Vagina (tissue), 2 donors: ENCODE results near the gene ZIC1. TPM values are rescaled to one million over a fixed set of nuclear protein-coding genes. Genes with fewer than 3 reads are reported as not detected.

ENCODE experiments used
- DNase-seq, 2 donors: peaks; one replicate each; pipeline ENCODE4 v3.0.0-alpha.2; 2017; ENCODE audit errors: extremely low spot score in 2 of 2
- H3K27ac ChIP-seq: fragments of 200-600 bp; sonication (generic); one replicate; pipeline ENCODE4 v1.5.1; 2019
- H3K27me3 ChIP-seq: fragments of 200-600 bp; sonication (generic); one replicate; pipeline ENCODE4 v1.5.1; 2019
- H3K36me3 ChIP-seq, 2 donors: fragments of 200-600 bp; sonication (generic); one replicate each; pipeline ENCODE4 v1.5.1; 2017 to 2019
- H3K4me1 ChIP-seq: fragments of 200-600 bp; sonication (generic); one replicate; pipeline ENCODE4 v1.5.1; 2019
- H3K4me3 ChIP-seq, 2 donors: fragments of 200-600 bp; sonication (generic); 1 replicate in 1 of 2; 2 replicates in 1 of 2; pipeline ENCODE4 v1.5.1; 2016 to 2019
- H3K9me3 ChIP-seq: fragments of 200-600 bp; sonication (generic); one replicate; pipeline ENCODE4 v1.5.1; 2019
- POLR2A ChIP-seq, 2 donors: fragments of 450-650 bp; IDR thresholded peaks; one replicate each; pipeline ENCODE4 v1.6.1; 2017; ENCODE audit warnings: antibody characterized with exemption in 2 of 2, mild to moderate bottlenecking in 2 of 2, moderate library complexity in 2 of 2
- POLR2AphosphoS5 ChIP-seq, 2 donors: sonication (generic); formaldehyde crosslinking; IDR thresholded peaks; one replicate each; pipeline ENCODE4 v1.9.0; 2017; ENCODE audit warnings: antibody characterized with exemption in 2 of 2, mild to moderate bottlenecking in 2 of 2, low read depth in 1 of 2; ENCODE audit not compliant: insufficient read depth in 1 of 2
- intact Hi-C: fragments of 100-400 bp; cut with DNase I; formaldehyde crosslinking; loops from one replicate; pipeline ENCODE4 v1.15.1; 2023
- total RNA-seq: library from RNA; depleted of rRNA; stranded (reverse); fragments of >200 nt; gene quantifications from one replicate; pipeline ENCODE4 v1.2.3, GENCODE V29; 2016
- TF ChIP-seq, protein P1 (sequence below), 3 experiments: fragments of 450-650 bp in 2 of 3; fragments of 200-600 bp in 1 of 3; sonication (generic) in 1 of 3; IDR thresholded peaks; one replicate each; pipeline ENCODE4 v1.5.1; 2017 to 2019; ENCODE audit warnings: antibody characterized with exemption in 3 of 3, mild to moderate bottlenecking in 2 of 3, moderate library complexity in 2 of 3

The ZIC1 gene
- total RNA-seq, 1 donor from 2014 or later, result not detected

GRCh38 chr3:147407114-147407497, 2.1 kb upstream of the ZIC1 start:
- H3K9me3 ChIP-seq, result no peaks in the 10 kb centered on the region
- intact Hi-C loops, result no loop called here
- H3K36me3 ChIP-seq, result no peaks in the 10 kb centered on the region
- TF ChIP-seq POLR2AphosphoS5 (IDR thresholded peaks at IDR 0.05; ENCODE audit: insufficient read depth in 1 of 2, low read depth in 1 of 2) (no peak), POLR2A (IDR thresholded peaks at IDR 0.05) (no peak)
- TF ChIP-seq, protein P1, sequence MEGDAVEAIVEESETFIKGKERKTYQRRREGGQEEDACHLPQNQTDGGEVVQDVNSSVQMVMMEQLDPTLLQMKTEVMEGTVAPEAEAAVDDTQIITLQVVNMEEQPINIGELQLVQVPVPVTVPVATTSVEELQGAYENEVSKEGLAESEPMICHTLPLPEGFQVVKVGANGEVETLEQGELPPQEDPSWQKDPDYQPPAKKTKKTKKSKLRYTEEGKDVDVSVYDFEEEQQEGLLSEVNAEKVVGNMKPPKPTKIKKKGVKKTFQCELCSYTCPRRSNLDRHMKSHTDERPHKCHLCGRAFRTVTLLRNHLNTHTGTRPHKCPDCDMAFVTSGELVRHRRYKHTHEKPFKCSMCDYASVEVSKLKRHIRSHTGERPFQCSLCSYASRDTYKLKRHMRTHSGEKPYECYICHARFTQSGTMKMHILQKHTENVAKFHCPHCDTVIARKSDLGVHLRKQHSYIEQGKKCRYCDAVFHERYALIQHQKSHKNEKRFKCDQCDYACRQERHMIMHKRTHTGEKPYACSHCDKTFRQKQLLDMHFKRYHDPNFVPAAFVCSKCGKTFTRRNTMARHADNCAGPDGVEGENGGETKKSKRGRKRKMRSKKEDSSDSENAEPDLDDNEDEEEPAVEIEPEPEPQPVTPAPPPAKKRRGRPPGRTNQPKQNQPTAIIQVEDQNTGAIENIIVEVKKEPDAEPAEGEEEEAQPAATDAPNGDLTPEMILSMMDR (IDR thresholded peaks at IDR 0.05), result no peak
- H3K4me3 ChIP-seq, result no peak overlapping the region
- H3K27me3 ChIP-seq, result peaks cover 17% of the 10 kb centered on the region
- peaks cover 20% of the 10 kb centered on the region for H3K4me1 ChIP-seq
- H3K27ac ChIP-seq, result no peak overlapping the region
- peak; percentile 25 to 37 for DNase-seq

DNA sequence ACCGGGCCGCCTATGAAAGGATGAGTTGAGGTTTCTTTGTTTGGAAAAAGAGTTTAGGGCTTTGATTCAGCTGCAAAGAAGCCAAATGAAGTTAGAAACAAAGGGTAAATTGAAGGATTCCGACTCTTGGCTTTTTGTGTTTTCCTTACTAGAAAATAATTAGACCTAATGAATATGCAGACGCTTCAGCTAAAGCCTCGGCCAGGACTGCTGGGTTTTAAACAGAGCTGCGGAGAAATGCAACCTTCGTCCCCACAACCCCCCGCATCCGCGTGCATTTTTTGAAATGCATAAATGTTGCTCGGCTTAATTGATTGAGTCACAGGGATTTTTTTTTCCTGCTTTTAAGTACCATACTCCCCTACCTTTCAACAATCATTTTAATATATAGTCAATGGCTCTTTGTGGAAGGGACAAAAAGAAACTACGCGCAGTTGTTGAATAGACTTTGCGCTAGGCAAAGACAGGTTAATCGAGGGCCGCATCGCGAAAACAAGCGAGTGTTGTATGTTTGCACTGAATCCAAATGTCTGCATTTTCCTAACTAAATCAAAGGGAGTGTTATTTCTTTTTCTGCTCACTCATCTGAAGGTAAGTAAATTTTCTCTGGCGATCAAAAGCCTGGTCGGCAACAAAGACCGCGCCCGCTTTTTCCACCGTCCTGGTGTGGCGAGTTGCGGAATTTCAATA, 1.5 kb upstream of the ZIC1 start:
- TF ChIP-seq POLR2AphosphoS5 (IDR thresholded peaks at IDR 0.05; ENCODE audit: insufficient read depth in 1 of 2, low read depth in 1 of 2), result no peak
- TF ChIP-seq, protein P1 (IDR thresholded peaks at IDR 0.05), result no peak
- TF ChIP-seq POLR2A (IDR thresholded peaks at IDR 0.05), result no peak
- H3K4me1 ChIP-seq, result peaks cover 24% of the 10 kb centered on the region
- H3K27ac ChIP-seq, result no peak overlapping the region
- intact Hi-C loops, result no loop called here
- H3K4me3 ChIP-seq, result no peak overlapping the region
- no peaks in the 10 kb centered on the region for H3K9me3 ChIP-seq
- H3K27me3 ChIP-seq, result peaks cover 18% of the 10 kb centered on the region
- no peaks in the 10 kb centered on the region for H3K36me3 ChIP-seq
- peak in 1 of 2 donors; percentile 29 for DNase-seq

GRCh38 chr3:147408188-147409100, 721 bp upstream of the ZIC1 start:
- TF ChIP-seq, protein P1 (IDR thresholded peaks at IDR 0.05), result no peak
- TF ChIP-seq POLR2AphosphoS5 (IDR thresholded peaks at IDR 0.05; ENCODE audit: insufficient read depth in 1 of 2, low read depth in 1 of 2), result no peak
- no peak for TF ChIP-seq POLR2A (IDR thresholded peaks at IDR 0.05)
- H3K36me3 ChIP-seq, result no peaks in the 10 kb centered on the region
- peaks cover 26% of the 10 kb centered on the region for H3K27me3 ChIP-seq
- H3K4me3 ChIP-seq, result no peak overlapping the region
- DNase-seq, result peak; percentile 16 to 58
- intact Hi-C loops, result no loop called here
- no peaks in the 10 kb centered on the region for H3K9me3 ChIP-seq
- H3K27ac ChIP-seq, result no peak overlapping the region
- peaks cover 32% of the 10 kb centered on the region for H3K4me1 ChIP-seq

- intact Hi-C loops, result no loop called here
- H3K27ac ChIP-seq, result no peak overlapping the region
- peak; percentile 42 to 52 for DNase-seq
- peak overlapping the region; percentile 23 to 44 for H3K4me3 ChIP-seq
- H3K4me1 ChIP-seq, result peaks cover 35% of the 10 kb centered on the region
- H3K9me3 ChIP-seq, result no peaks in the 10 kb centered on the region
- H3K36me3 ChIP-seq, result no peaks in the 10 kb centered on the region
- TF ChIP-seq, protein P1 (IDR thresholded peaks at IDR 0.05), result no peak
- TF ChIP-seq POLR2A (IDR thresholded peaks at IDR 0.05), result no peak
- no peak for TF ChIP-seq POLR2AphosphoS5 (IDR thresholded peaks at IDR 0.05; ENCODE audit: insufficient read depth in 1 of 2, low read depth in 1 of 2)
- H3K27me3 ChIP-seq, result peaks cover 39% of the 10 kb centered on the region
Observed at GRCh38 chr3:147410116-147410525, 956 bp downstream of the ZIC1 start.
